ENCODE measurements around the gene CAND1.

Gene CAND1

GRCh38 chr12:67356380-67356774 is 87.2 kb downstream of the CAND1 start:
- Histone ChIP-seq H3K9me3 (ENCODE audit: low read length) (no peaks in the 10 kb centered on the region), H2AFZ (ENCODE audit: low read depth, low read length) (peak overlapping the region; percentile 28), H3K36me3 (ENCODE audit: insufficient read depth, low read length) (no peaks in the 10 kb centered on the region), H3K4me3 (ENCODE audit: low read length) (no peak overlapping the region), H3K27me3 (ENCODE audit: insufficient read depth, low read length) (no peaks in the 10 kb centered on the region), H3K4me1 (ENCODE audit: insufficient read depth, low read length) (no peaks in the 10 kb centered on the region)

GRCh38 chr12:67357376-67358125 is 88.4 kb downstream of the CAND1 start:
- no peak overlapping the region for H2AFZ ChIP-seq (ENCODE audit: low read depth, low read length)
- no peaks in the 10 kb centered on the region for H3K9me3 ChIP-seq (ENCODE audit: low read length)
- no peak overlapping the region for H3K4me3 ChIP-seq (ENCODE audit: low read length)
- H3K4me1 ChIP-seq (ENCODE audit: insufficient read depth, low read length), result no peaks in the 10 kb centered on the region
- no peaks in the 10 kb centered on the region for H3K36me3 ChIP-seq (ENCODE audit: insufficient read depth, low read length)
- no peaks in the 10 kb centered on the region for H3K27me3 ChIP-seq (ENCODE audit: insufficient read depth, low read length)

GRCh38 chr12:67358781-67359338 is 89.7 kb downstream of the CAND1 start:
- no peak overlapping the region for H2AFZ ChIP-seq (ENCODE audit: low read depth, low read length)
- no peaks in the 10 kb centered on the region for H3K27me3 ChIP-seq (ENCODE audit: insufficient read depth, low read length)
- H3K4me1 ChIP-seq (ENCODE audit: insufficient read depth, low read length), result no peaks in the 10 kb centered on the region
- H3K36me3 ChIP-seq (ENCODE audit: insufficient read depth, low read length), result no peaks in the 10 kb centered on the region
- H3K9me3 ChIP-seq (ENCODE audit: low read length), result no peaks in the 10 kb centered on the region
- H3K4me3 ChIP-seq (ENCODE audit: low read length), result no peak overlapping the region

GRCh38 chr12:67362526-67362925 is 93.4 kb downstream of the CAND1 start:
- Histone ChIP-seq H3K36me3 (ENCODE audit: insufficient read depth, low read length) (no peaks in the 10 kb centered on the region), H3K9me3 (ENCODE audit: low read length) (no peaks in the 10 kb centered on the region), H3K27me3 (ENCODE audit: insufficient read depth, low read length) (no peaks in the 10 kb centered on the region), H3K4me3 (ENCODE audit: low read length) (no peak overlapping the region), H2AFZ (ENCODE audit: low read depth, low read length) (no peak overlapping the region), H3K4me1 (ENCODE audit: insufficient read depth, low read length) (no peaks in the 10 kb centered on the region)

- Histone ChIP-seq H3K4me3 (ENCODE audit: low read length) (no peak overlapping the region), H3K9me3 (ENCODE audit: low read length) (no peaks in the 10 kb centered on the region), H3K27me3 (ENCODE audit: insufficient read depth, low read length) (no peaks in the 10 kb centered on the region), H3K36me3 (ENCODE audit: insufficient read depth, low read length) (no peaks in the 10 kb centered on the region), H3K4me1 (ENCODE audit: insufficient read depth, low read length) (no peaks in the 10 kb centered on the region), H2AFZ (ENCODE audit: low read depth, low read length) (no peak overlapping the region)
Measured at GRCh38 chr12:67364228-67364627, 95.1 kb downstream of the CAND1 start.

- Histone ChIP-seq H3K4me1 (ENCODE audit: insufficient read depth, low read length) (no peaks in the 10 kb centered on the region), H3K27me3 (ENCODE audit: insufficient read depth, low read length) (no peaks in the 10 kb centered on the region), H2AFZ (ENCODE audit: low read depth, low read length) (no peak overlapping the region), H3K4me3 (ENCODE audit: low read length) (no peak overlapping the region), H3K9me3 (ENCODE audit: low read length) (no peaks in the 10 kb centered on the region), H3K36me3 (ENCODE audit: insufficient read depth, low read length) (no peaks in the 10 kb centered on the region)
Measured at GRCh38 chr12:67365131-67365530, 96.0 kb downstream of the CAND1 start.

GRCh38 chr12:67367843-67368242 is 98.7 kb downstream of the CAND1 start:
- Histone ChIP-seq H2AFZ (ENCODE audit: low read depth, low read length) (no peak overlapping the region), H3K4me3 (ENCODE audit: low read length) (no peak overlapping the region), H3K9me3 (ENCODE audit: low read length) (no peaks in the 10 kb centered on the region), H3K27me3 (ENCODE audit: insufficient read depth, low read length) (no peaks in the 10 kb centered on the region), H3K4me1 (ENCODE audit: insufficient read depth, low read length) (no peaks in the 10 kb centered on the region), H3K36me3 (ENCODE audit: insufficient read depth, low read length) (no peaks in the 10 kb centered on the region)
